Hypothalamus (tissue), 51 donors: Measurements from ENCODE around the gene VCY1B.
"Not testable (repeated sequence)": the region's sequence is repeated elsewhere in the genome, so short reads cannot be mapped to it uniquely, and the experiment has no call there.

Experiments used
- DNase-seq, 51 donors: peaks; one replicate each; lab custom pipeline; 2025; lab: John Stamatoyannopoulos, UW

VCY1B gene

GRCh38 chrY:14055927-14056326 is at the start of gene VCY1B:
Gene VCY1B, plus strand, starts transcription at chrY:14056227. Its CDS starts 63 bp downstream, at chrY:14056290.
- not testable (repeated sequence) for DNase-seq

DNA sequence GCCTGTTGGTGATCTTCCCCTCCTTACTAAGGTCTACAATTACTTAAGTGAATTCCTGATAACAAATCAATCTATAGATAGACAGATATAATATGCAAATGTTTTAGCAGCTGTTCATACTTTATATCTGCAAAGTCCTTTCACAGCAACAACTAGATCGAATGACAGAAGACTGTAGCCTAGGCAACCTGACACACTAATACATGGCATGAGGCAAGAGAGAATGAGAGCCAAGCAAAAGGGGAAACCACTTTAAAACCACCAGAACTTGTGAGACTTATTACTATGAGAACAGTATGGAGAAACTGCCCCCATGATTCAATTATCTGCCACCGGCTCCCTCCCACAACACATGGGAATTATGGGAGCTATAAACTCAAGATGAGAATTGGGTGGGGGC is 44.1 kb upstream of the VCY1B start:
- DNase-seq = not testable (repeated sequence)

DNA sequence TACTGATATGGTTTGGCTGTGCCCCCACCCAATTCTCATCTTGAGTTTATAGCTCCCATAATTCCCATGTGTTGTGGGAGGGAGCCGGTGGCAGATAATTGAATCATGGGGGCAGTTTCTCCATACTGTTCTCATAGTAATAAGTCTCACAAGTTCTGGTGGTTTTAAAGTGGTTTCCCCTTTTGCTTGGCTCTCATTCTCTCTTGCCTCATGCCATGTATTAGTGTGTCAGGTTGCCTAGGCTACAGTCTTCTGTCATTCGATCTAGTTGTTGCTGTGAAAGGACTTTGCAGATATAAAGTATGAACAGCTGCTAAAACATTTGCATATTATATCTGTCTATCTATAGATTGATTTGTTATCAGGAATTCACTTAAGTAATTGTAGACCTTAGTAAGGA is 25.6 kb upstream of the VCY1B start:
- DNase-seq = not testable (repeated sequence)

- DNase-seq = no peak
These were observed 29.9 kb downstream of the VCY1B start for GRCh38 chrY:14085877-14086276.
